SU-DHL-6 (cell line): ENCODE results near the gene CLMN.

Source experiments
- H2AFZ ChIP-seq: fragments of 200-600 bp; sonication (generic); 2 replicates; pipeline ENCODE4 v1.6.1; 2014; ENCODE audit warnings: low read depth, mild to moderate bottlenecking, moderate library complexity, mixed read lengths, antibody characterized with exemption, low read length; ENCODE audit not compliant: severe bottlenecking
- H3F3A ChIP-seq: fragments of 200-600 bp; shearing (Covaris generic); 2 replicates; pipeline ENCODE4 v1.6.0; 2016; ENCODE audit warnings: antibody characterized with exemption, mild to moderate bottlenecking; ENCODE audit not compliant: insufficient read depth
- H3K27ac ChIP-seq: fragments of 200-600 bp; sonication (generic); 2 replicates; pipeline ENCODE4 v1.5.1; 2016; ENCODE audit warnings: low read depth, mild to moderate bottlenecking, low read length, moderate library complexity, mixed read lengths
- H3K27me3 ChIP-seq: fragments of 200-600 bp; sonication (generic), shearing (Covaris generic); 2 replicates; pipeline ENCODE4 v1.6.0; 2014; ENCODE audit warnings: mild to moderate bottlenecking, low read length
- H3K36me3 ChIP-seq: fragments of 200-600 bp; sonication (generic); 2 replicates; pipeline ENCODE4 v1.6.1; 2014; ENCODE audit warnings: mild to moderate bottlenecking, low read length, mixed read lengths
- H3K4me2 ChIP-seq: fragments of 300-600, 200-600 bp; shearing (Covaris generic), sonication (generic); 2 replicates; pipeline ENCODE4 v1.6.0; 2014; ENCODE audit warnings: low read length, low read depth, mild to moderate bottlenecking; ENCODE audit not compliant: poor library complexity, severe bottlenecking
- H3K4me3 ChIP-seq: fragments of 200-600 bp; sonication (generic); 2 replicates; pipeline ENCODE4 v1.5.1; 2014; ENCODE audit warnings: antibody characterized with exemption, low read length, mild to moderate bottlenecking, mixed read lengths; ENCODE audit not compliant: insufficient read depth, poor library complexity, severe bottlenecking
- H3K79me2 ChIP-seq: fragments of 200-600 bp; sonication (generic); 2 replicates; pipeline ENCODE4 v1.6.1; 2014; ENCODE audit warnings: mild to moderate bottlenecking, low read length, moderate library complexity; ENCODE audit not compliant: insufficient read depth
- H3K9ac ChIP-seq: fragments of 200-600 bp; sonication (generic); 2 replicates; pipeline ENCODE4 v1.7.0; 2014; ENCODE audit warnings: mild to moderate bottlenecking, low read length
- H3K9me2 ChIP-seq: fragments of 200-600 bp; sonication (generic); replicated peaks from 2 replicates; pipeline ENCODE4 v1.6.1; 2014; ENCODE audit warnings: low read length; ENCODE audit not compliant: insufficient read depth
- H3K9me3 ChIP-seq: fragments of 200-600 bp; sonication (generic); 2 replicates; pipeline ENCODE4 v1.6.1; 2014; ENCODE audit warnings: low read length, mixed read lengths; ENCODE audit not compliant: insufficient read depth
- H4K20me1 ChIP-seq: fragments of 200-600 bp; sonication (generic); 2 replicates; pipeline ENCODE4 v1.6.1; 2014; ENCODE audit warnings: low read depth, mild to moderate bottlenecking, antibody characterized with exemption, low read length, moderate library complexity, mixed read lengths
- CTCF ChIP-seq: fragments of 200-600 bp; sonication (generic); IDR thresholded peaks from one replicate; pipeline ENCODE4 v1.5.1; 2017; ENCODE audit warnings: antibody characterized with exemption, mild to moderate bottlenecking, low read length, moderate library complexity; ENCODE audit not compliant: insufficient read depth, poor library complexity, severe bottlenecking
- EZH2phosphoT487 ChIP-seq: fragments of 200-600 bp; sonication (generic), shearing (Covaris generic); conservative IDR thresholded peaks from 2 replicates; pipeline ENCODE4 v1.6.1; 2018; ENCODE audit warnings: mild to moderate bottlenecking, antibody characterized with exemption, low read length, moderate library complexity, mixed read lengths

Gene CLMN

DNA sequence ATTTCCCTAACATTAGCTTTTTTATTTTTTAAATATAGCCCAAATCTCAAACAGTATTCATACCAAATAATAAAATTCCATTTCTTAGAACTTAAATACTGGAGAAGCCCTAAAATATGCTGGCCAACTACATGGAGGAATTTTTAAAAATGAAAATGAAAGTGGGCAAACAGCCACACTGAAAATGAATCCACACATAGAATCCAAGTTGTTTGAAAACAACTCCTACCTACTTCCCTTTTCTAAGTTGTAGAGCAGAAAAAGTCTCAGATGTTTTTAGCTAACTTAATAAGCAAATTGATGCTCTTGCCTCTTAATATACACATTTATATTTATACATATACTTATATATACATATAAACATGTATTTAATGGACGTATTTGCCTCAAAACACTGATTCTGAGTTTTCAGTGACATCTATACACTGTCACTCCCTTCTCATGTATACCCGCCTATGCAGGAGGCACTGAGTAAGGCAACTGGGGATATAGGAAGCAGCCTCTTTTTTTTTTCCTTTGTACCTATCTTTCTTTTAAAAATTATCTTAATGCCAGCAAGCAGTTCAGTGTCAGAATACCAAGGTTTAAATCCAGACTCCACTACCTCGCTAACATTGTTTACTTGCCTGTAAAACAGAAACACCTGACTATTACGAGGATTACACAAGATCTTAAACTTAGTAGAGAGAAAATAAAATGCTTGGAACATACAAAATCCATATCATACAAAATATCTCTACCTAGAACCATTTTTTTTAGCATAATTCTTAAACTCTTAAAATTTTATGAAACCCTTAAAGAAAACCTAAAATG is 175.7 kb downstream of the CLMN start:
- Histone ChIP-seq H3K9ac (no peak overlapping the region), H3K36me3 (no peaks in the 10 kb centered on the region; the same call in 1 of the 2 replicates), H3F3A (no peaks in the 10 kb centered on the region), H3K9me2 (no peaks in the 10 kb centered on the region), H3K9me3 (peaks cover 5% of the 10 kb centered on the region; the same call in 1 of the 2 replicates), H3K27me3 (no peaks in the 10 kb centered on the region), H3K4me3 (no peak overlapping the region), H3K4me2 (no peak overlapping the region), H3K79me2 (peaks cover 85% of the 10 kb centered on the region), H2AFZ (no peak overlapping the region), H3K27ac (no peak overlapping the region), H4K20me1 (peaks cover 16% of the 10 kb centered on the region; the same call in 1 of the 2 replicates)
- TF ChIP-seq CTCF (no peak), EZH2phosphoT487 (no peak)

GRCh38 chr14:95142208-95142607 is 177.5 kb downstream of the CLMN start:
- TF ChIP-seq EZH2phosphoT487 (no peak), CTCF (no peak)
- Histone ChIP-seq H3K79me2 (peaks cover 72% of the 10 kb centered on the region), H3K27me3 (no peaks in the 10 kb centered on the region), H3F3A (no peaks in the 10 kb centered on the region), H3K9me2 (no peaks in the 10 kb centered on the region), H3K9me3 (peaks cover 5% of the 10 kb centered on the region; the same call in 1 of the 2 replicates), H3K4me3 (no peak overlapping the region), H2AFZ (no peak overlapping the region), H4K20me1 (peaks cover 11% of the 10 kb centered on the region; the same call in 1 of the 2 replicates), H3K36me3 (no peaks in the 10 kb centered on the region; the same call in 1 of the 2 replicates), H3K4me2 (no peak overlapping the region), H3K9ac (no peak overlapping the region), H3K27ac (no peak overlapping the region)

DNA sequence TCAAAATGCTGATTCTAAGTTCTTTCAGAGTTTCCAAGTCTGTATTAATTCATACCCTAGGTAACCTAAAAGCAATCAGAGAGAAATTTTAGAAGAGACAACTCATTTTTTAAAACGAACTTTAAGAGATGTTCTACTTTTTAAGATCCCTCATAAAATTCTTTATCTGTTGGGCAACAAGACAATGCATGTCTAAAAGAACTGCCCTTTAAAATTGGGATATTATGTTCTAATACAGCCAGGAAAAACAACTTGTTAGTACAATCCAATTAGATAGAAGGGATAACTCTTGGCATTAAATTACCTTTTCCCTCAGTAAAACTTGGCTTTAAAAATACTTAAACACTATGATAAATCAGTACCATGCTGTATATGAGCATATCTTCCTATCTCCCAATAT is 178.0 kb downstream of the CLMN start:
- H3K4me2 ChIP-seq = peak overlapping the region; percentile 44
- H3K27me3 ChIP-seq = no peaks in the 10 kb centered on the region
- H3K9ac ChIP-seq = no peak overlapping the region
- no peaks in the 10 kb centered on the region for H3F3A ChIP-seq
- no peak overlapping the region for H2AFZ ChIP-seq
- no peak overlapping the region for H3K27ac ChIP-seq
- H3K4me3 ChIP-seq = no peak overlapping the region
- peaks cover 5% of the 10 kb centered on the region; the same call in 1 of the 2 replicates for H3K9me3 ChIP-seq
- no peaks in the 10 kb centered on the region; the same call in 1 of the 2 replicates for H3K36me3 ChIP-seq
- peaks cover 11% of the 10 kb centered on the region; the same call in 1 of the 2 replicates for H4K20me1 ChIP-seq
- no peaks in the 10 kb centered on the region for H3K9me2 ChIP-seq
- peaks cover 72% of the 10 kb centered on the region for H3K79me2 ChIP-seq
- no peak for TF ChIP-seq CTCF
- no peak for TF ChIP-seq EZH2phosphoT487
